ENCODE results near the gene ANKFN1. TPM values are rescaled to one million over a fixed set of nuclear protein-coding genes. Genes with fewer than 3 reads are reported as not detected.
A peak's percentile ranks its signal among the peaks of the same experiment; 100 is the strongest.

ANKFN1 gene
- total RNA-seq, 1 donor from 2014 or later, result 0.75 TPM

- TF ChIP-seq CTCF (IDR thresholded peaks at IDR 0.05), result no peak
Observed at GRCh38 chr17:56247816-56248215, 94.5 kb downstream of the ANKFN1 start.

GRCh38 chr17:56257075-56257474 lies 103.8 kb downstream of the ANKFN1 start:
- no peak for DNase-seq
- no peaks in the 10 kb centered on the region for H3K36me3 ChIP-seq
- no peaks in the 10 kb centered on the region for H3K27me3 ChIP-seq
- no peak for ATAC-seq
- no peak overlapping the region for H3K4me3 ChIP-seq
- no peak overlapping the region for H3K27ac ChIP-seq
- no peak for TF ChIP-seq CTCF (IDR thresholded peaks at IDR 0.05)
- no peaks in the 10 kb centered on the region for H3K9me3 ChIP-seq
- no peaks in the 10 kb centered on the region for H3K4me1 ChIP-seq
- intact Hi-C loops (cut with DNase I), result no loop called here

More at GRCh38 chr17:56247816-56248215, 94.5 kb downstream of the ANKFN1 start:
- ATAC-seq (no peak), DNase-seq (no peak)
- H3K27me3 ChIP-seq, result no peaks in the 10 kb centered on the region
- no peaks in the 10 kb centered on the region for H3K36me3 ChIP-seq
- no peak overlapping the region for H3K4me3 ChIP-seq
- no peaks in the 10 kb centered on the region for H3K9me3 ChIP-seq
- intact Hi-C loops (cut with DNase I), result no loop called here
- H3K4me1 ChIP-seq, result no peaks in the 10 kb centered on the region
- H3K27ac ChIP-seq, result no peak overlapping the region

DNA sequence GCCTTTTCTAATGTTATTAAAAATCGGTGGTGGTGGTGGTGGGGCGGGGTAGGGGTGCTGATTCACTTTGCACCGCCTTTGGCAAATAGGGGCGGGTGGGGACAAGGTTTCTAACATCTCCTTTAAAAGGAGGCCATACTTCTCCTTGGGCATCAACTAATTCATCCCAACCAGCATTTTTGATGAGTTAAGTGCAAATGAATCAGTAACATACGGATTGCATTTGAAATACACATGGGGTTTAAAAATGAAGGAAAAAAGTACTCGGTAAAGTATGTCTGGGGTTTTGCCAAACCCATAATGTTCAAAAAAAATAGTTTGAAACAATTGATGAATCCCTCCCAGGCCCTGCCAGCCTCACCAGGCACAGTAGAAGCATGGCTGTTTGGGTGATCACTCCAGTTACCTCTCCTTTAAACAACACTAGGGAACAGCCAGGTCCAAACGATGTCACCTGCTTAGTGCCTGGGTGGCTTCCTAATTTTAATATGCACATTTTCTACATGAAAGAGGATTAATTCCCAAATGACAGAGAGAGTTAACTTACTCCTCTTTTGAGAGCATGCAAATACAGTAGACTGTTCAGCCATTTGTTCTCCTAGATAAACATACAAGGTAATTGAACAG lies 107.2 kb downstream of the ANKFN1 start:
- no peaks in the 10 kb centered on the region for H3K4me1 ChIP-seq
- H3K27me3 ChIP-seq, result no peaks in the 10 kb centered on the region
- no peak overlapping the region for H3K4me3 ChIP-seq
- no peak for TF ChIP-seq CTCF (IDR thresholded peaks at IDR 0.05)
- ATAC-seq (no peak), DNase-seq (no peak)
- no peak overlapping the region for H3K27ac ChIP-seq
- no peaks in the 10 kb centered on the region for H3K36me3 ChIP-seq
- no peaks in the 10 kb centered on the region for H3K9me3 ChIP-seq
- intact Hi-C loops (cut with DNase I), result no loop called here

DNA sequence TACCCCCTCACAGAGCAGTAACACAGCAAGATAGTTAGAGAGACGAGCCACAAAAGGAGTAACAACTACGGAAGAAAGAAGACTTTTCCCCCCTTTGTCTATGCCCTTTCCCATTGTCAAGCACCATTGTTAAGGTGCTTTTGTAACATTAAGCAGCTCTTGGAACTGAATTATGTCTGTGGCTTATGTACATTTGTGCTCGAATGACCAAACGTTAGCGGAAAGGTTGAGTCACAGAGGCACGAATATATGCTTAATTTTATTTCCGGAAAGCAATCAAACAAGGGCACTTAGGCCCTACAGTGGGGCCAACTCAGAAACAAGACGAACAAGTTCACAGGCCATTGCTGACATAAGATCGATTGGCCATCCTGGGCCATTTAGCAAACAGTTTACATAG lies 109.5 kb downstream of the ANKFN1 start:
- Histone ChIP-seq H3K27me3 (no peaks in the 10 kb centered on the region), H3K36me3 (no peaks in the 10 kb centered on the region), H3K27ac (no peak overlapping the region), H3K9me3 (no peaks in the 10 kb centered on the region), H3K4me1 (no peaks in the 10 kb centered on the region), H3K4me3 (no peak overlapping the region)
- intact Hi-C loops (cut with DNase I), result no loop called here
- TF ChIP-seq CTCF (IDR thresholded peaks at IDR 0.05), result no peak
- DNase-seq (no peak), ATAC-seq (peak; percentile 62)

DNA sequence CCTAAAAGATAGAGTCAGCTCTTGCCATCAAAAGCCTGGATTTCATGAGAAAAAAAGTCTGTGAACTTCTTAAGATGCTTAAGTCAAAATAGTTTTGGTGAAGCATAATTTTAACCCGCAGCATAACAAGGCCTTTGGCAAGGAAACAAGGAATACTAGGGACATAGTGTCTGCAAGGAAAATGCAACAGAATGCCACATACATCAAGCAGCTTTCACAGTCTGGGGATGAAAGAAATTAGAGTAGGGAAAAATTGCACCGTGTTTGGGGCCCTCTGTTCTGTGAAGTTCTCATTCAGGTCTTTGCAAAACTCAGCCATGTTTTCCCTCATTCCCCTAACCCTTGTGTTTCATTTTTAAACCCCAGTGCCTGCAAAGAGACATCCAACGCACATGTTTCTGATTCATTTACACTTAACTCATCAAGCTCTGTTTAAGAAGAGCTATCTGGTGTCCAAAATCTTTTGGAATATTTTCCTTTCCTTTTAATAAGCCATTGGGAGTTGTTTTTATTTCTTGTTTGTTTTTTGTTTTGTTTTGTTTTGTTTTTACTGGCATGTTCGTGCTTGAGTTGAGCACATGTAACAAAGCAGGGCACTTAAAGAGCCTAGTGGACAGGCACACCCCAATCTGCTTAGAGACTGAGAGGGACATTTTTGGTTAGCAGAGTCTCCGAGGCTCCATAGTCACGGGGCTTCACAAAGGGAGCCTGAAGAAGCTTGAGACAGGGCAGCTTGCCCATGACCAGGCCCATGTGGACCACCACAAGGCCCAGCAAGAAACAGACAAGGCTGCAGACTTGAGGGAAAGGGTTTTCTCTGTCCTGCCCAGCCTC lies 116.5 kb downstream of the ANKFN1 start:
- no peaks in the 10 kb centered on the region for H3K27me3 ChIP-seq
- H3K36me3 ChIP-seq, result no peaks in the 10 kb centered on the region
- no peak for ATAC-seq
- intact Hi-C loops (cut with DNase I), result no loop called here
- H3K4me3 ChIP-seq, result no peak overlapping the region
- H3K27ac ChIP-seq, result no peak overlapping the region
- DNase-seq, result no peak
- no peak for TF ChIP-seq CTCF (IDR thresholded peaks at IDR 0.05)
- no peaks in the 10 kb centered on the region for H3K9me3 ChIP-seq
- no peaks in the 10 kb centered on the region for H3K4me1 ChIP-seq
